Stimulated activated CD8-positive, alpha-beta memory T cell treated with anti-CD3 and anti-CD28 coated beads, Interleukin-4, amount 100 ng/mL, for 24 hours (primary cell): ENCODE measurements around the gene HSPG2.
"Not testable (repeated sequence)": the region's sequence is repeated elsewhere in the genome, so short reads cannot be mapped to it uniquely, and the experiment has no call there.

ENCODE experiments used
- DNase-seq: peaks from one replicate; pipeline ENCODE4 v3.0.0-alpha.2; 2020; ENCODE audit warnings: low read depth

HSPG2 gene

GRCh38 chr1:21955501-21956281 lies 18.6 kb upstream of the HSPG2 start:
- DNase-seq, result no peak

- DNase-seq, result no peak
Observed at GRCh38 chr1:21955058-21955457, 17.9 kb upstream of the HSPG2 start.

GRCh38 chr1:21952786-21953520 lies 15.8 kb upstream of the HSPG2 start:
- no peak for DNase-seq

GRCh38 chr1:21951226-21951870 lies 14.2 kb upstream of the HSPG2 start:
- no peak for DNase-seq

GRCh38 chr1:21950734-21951133 lies 13.6 kb upstream of the HSPG2 start:
- no peak for DNase-seq

- DNase-seq, result no peak
Observed at GRCh38 chr1:21946836-21947587, 9.9 kb upstream of the HSPG2 start.

- DNase-seq, result no peak
Observed at GRCh38 chr1:21944733-21945073, 7.6 kb upstream of the HSPG2 start.

GRCh38 chr1:21942959-21943640 lies 6.0 kb upstream of the HSPG2 start:
- DNase-seq, result not testable (repeated sequence)

GRCh38 chr1:21942464-21942863 lies 5.4 kb upstream of the HSPG2 start:
- no peak for DNase-seq

- no peak for DNase-seq
Observed at GRCh38 chr1:21941370-21941769, 4.3 kb upstream of the HSPG2 start.

GRCh38 chr1:21940492-21940891 lies 3.4 kb upstream of the HSPG2 start:
- DNase-seq, result no peak

GRCh38 chr1:21939650-21940374 lies 2.7 kb upstream of the HSPG2 start:
- no peak for DNase-seq

GRCh38 chr1:21938732-21939538 lies 1.8 kb upstream of the HSPG2 start:
- DNase-seq, result no peak

- peak; percentile 46 for DNase-seq
Observed at GRCh38 chr1:21937372-21938121, 437 bp upstream of the HSPG2 start.

- no peak for DNase-seq
Observed at GRCh38 chr1:21936366-21937031, 611 bp downstream of the HSPG2 start.

- DNase-seq, result no peak
Observed at GRCh38 chr1:21935891-21936365, 1.2 kb downstream of the HSPG2 start.

GRCh38 chr1:21935393-21935804 lies 1.7 kb downstream of the HSPG2 start:
- no peak for DNase-seq

- no peak for DNase-seq
Observed at GRCh38 chr1:21933397-21934248, 3.5 kb downstream of the HSPG2 start.
